ENCODE data around the gene RPUSD1. TPM values are rescaled to one million over a fixed set of nuclear protein-coding genes. Genes with fewer than 3 reads are reported as not detected.

Gene RPUSD1
- polyA plus RNA-seq, 2 of the 4 experiments (the other 2 are of a cell fraction): 10.6 to 29.3 TPM

DNA sequence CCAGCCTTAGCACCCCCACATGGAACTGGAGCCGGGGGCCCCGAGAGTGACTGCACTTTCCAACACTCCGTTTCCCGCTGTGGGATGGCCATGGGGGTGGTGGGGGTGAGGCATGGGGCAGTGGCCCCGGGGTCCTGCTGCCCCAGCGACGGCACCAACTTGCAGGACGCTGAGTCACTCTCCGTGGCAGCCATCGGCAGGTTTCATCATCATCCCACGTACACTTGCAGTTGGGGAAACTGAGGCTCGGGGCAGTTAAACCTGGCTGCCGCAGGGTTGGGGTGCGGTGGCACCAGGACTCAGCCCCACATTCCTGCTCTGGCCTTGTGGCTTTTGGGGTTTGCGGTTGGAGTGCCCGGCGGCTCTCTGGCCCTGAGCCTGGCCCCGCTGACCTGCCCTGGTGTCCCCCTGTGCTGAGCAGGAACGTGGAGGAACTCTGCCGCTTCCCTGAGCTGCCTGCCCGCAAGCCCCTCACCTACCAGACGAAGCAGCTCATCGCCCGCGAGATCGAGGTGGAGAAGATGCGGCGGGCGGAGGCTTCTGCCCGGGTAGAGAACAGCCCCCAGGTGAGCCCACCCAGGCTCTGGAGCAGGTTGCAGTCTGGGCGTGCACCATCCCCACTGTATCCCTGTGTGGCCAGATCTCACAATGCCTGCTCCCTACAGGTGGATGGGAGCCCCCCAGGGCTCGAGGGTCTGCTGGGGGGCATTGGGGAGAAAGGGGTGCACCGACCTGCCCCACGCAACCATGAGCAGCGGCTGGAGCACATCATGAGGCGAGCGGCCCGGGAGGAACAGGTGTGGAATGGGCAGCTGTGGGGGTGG is 8.3 kb upstream of the RPUSD1 start:
- DNase-seq (ENCODE audit: low read depth in 1 of 2, low spot score in 1 of 2): no peak
- Histone ChIP-seq H3K4me3 (no peak overlapping the region), H3K27ac (peak overlapping the region; percentile 10 to 75; a peak in 5 of 6 replicates), H3K4me1 (peaks cover 32% of the 10 kb centered on the region), H3K4me2 (peak overlapping the region; percentile 51), H3K9me3 (no peaks in the 10 kb centered on the region)
- 83% methylated on average over 30 of the region's 38 CpGs for WGBS (ENCODE audit: missing lambda C conversion rate)
- no peak for FAIRE-seq
- TF ChIP-seq HOXA7 (CRISPR knock-in tag; IDR thresholded peaks at IDR 0.05) (no peak), ATOH8 (CRISPR knock-in tag; IDR thresholded peaks at IDR 0.05; ENCODE audit: low read depth) (no peak), HES2 (IDR thresholded peaks at IDR 0.05) (no peak), PHF8 (IDR thresholded peaks at IDR 0.05; ENCODE audit: borderline replicate concordance, low read depth) (no peak), ZC3H11A (IDR thresholded peaks at IDR 0.05) (no peak), HOXB13 (CRISPR knock-in tag; IDR thresholded peaks at IDR 0.05; ENCODE audit: low read depth) (no peak), FOSL2 (IDR thresholded peaks at IDR 0.05) (no peak), FOSL2 (CRISPR knock-in tag; IDR thresholded peaks at IDR 0.05) (no peak), CBX8 (IDR thresholded peaks at IDR 0.05) (no peak), TP53 (CRISPR knock-in tag; IDR thresholded peaks at IDR 0.05) (no peak), KDM1A (IDR thresholded peaks at IDR 0.05; ENCODE audit: low read depth) (no peak), CHD4 (IDR thresholded peaks at IDR 0.05; ENCODE audit: borderline replicate concordance) (no peak), MYC (IDR thresholded peaks at IDR 0.05; ENCODE audit: borderline replicate concordance, low read length) (no peak), BHLHE40 (IDR thresholded peaks at IDR 0.05; ENCODE audit: low read depth, low read length) (no peak), RARB (CRISPR knock-in tag; IDR thresholded peaks at IDR 0.05) (no peak), GATA3 (IDR thresholded peaks at IDR 0.05; ENCODE audit: borderline replicate concordance) (no peak), HDAC2 (IDR thresholded peaks at IDR 0.05) (no peak)
- TF ChIP-seq, protein P1, sequence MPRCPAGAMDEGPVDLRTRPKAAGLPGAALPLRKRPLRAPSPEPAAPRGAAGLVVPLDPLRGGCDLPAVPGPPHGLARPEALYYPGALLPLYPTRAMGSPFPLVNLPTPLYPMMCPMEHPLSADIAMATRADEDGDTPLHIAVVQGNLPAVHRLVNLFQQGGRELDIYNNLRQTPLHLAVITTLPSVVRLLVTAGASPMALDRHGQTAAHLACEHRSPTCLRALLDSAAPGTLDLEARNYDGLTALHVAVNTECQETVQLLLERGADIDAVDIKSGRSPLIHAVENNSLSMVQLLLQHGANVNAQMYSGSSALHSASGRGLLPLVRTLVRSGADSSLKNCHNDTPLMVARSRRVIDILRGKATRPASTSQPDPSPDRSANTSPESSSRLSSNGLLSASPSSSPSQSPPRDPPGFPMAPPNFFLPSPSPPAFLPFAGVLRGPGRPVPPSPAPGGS (IDR thresholded peaks at IDR 0.05): no peak
- ATAC-seq: no peak
- POLR2A ChIA-PET: interaction anchor here (0.5 kb wide), 1 partner anchor 12 kb away, joined by 3 read pairs; no protein-coding TSS in a partner anchor
- CTCF ChIA-PET: interaction anchor here (0.8 to 3.4 kb wide), 10 partner anchors 8 to 307 kb away, joined by 3 to 27 read pairs (median 4); no protein-coding TSS in a partner anchor

DNA sequence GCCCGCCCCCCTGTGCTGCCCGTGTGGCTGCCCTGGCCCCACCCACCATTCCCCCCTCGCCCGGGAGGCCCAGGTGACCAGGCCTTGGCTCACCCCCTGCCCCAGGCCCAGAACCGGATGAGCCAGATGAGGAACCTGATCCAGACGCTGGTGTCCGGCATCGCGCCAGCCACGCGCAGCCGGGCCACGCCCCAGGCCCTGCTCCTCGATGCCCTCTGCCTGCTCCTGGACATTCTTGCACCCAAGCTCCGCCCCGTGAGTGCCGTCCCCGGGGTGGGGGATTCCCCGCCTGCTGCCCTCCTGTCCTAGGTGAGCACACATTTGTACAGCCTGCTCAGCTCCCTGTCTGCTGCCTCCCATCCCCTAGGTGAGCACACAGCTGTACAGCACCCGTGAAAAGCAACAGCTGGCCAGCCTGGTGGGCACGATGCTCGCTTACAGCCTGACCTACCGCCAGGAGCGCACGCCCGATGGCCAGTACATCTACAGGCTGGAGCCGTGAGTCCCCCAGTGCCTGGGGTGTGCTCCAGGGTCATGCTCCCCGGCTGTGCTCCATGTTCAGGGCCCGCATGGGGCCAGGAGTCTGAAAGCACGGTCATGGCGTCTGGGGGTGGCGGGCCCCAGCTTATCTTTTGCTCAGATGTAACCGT is 7.5 kb upstream of the RPUSD1 start:
- CTCF ChIA-PET: interaction anchor here (0.8 to 3.4 kb wide), 9 partner anchors 8 to 308 kb away, joined by 3 to 27 read pairs (median 4); no protein-coding TSS in a partner anchor
- Histone ChIP-seq H3K27ac (peak overlapping the region; percentile 10 to 75; a peak in 5 of 6 replicates), H3K4me1 (peaks cover 32% of the 10 kb centered on the region), H3K4me2 (peak overlapping the region; percentile 51), H3K9me3 (no peaks in the 10 kb centered on the region), H3K4me3 (no peak overlapping the region)
- 34% methylated on average over 17 of the region's 33 CpGs for WGBS (ENCODE audit: missing lambda C conversion rate)
- ATAC-seq (peak; percentile 5 to 38; a peak in 3 of 6 replicates), DNase-seq (ENCODE audit: low read depth in 1 of 2, low spot score in 1 of 2) (peak; percentile 70 to 80), FAIRE-seq (no peak)
- POLR2A ChIA-PET: interaction anchor here (0.5 kb wide), 1 partner anchor 13 kb away, joined by 3 read pairs; no protein-coding TSS in a partner anchor
- TF ChIP-seq HDAC2 (IDR thresholded peaks at IDR 0.05) (no peak), MAX (IDR thresholded peaks at IDR 0.05) (0 out of 2 replicates have a peak, but pooled peaks have one; percentile 74)
